Measurements from ENCODE around the gene CENPU.
"Not testable (repeated sequence)": the region's sequence is repeated elsewhere in the genome, so short reads cannot be mapped to it uniquely, and the experiment has no call there.

CENPU gene

DNA sequence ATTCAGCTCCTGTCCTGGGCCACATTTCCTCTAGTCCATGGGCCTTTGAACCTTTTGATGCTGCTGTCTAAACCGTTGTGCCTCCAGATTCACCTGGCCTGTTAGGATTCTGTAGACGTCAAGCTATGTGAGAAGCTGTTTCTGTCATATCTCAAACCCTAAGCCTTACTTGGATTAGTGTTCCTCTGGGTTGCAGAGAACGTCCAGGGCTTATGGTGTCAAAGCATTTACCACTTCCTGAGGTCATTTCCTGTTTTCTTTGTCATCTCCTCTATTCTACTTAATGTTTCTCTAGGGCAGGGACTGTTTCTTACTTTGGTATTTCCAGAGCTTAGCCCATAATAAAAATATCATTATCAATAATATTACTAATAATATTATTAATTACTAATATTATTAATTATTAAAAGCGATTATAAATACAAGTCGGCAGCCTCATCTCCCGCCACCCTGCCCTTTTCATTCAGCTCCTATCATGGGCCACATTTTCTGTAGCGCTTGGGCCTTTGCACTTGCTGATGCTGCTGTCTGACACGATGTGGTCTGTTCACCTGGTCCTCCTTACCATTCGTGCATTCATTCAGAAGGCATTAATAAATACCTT, 65.3 kb downstream of the CENPU start:
- no peak for DNase-seq (ENCODE audit: low read depth in 2 of 3, low spot score in 1 of 3)

GRCh38 chr4:184668096-184668495, 65.8 kb downstream of the CENPU start:
- DNase-seq (ENCODE audit: low read depth in 2 of 3, low spot score in 1 of 3), result no peak

GRCh38 chr4:184666670-184667069, 67.2 kb downstream of the CENPU start:
- no peak for DNase-seq (ENCODE audit: low read depth in 2 of 3, low spot score in 1 of 3)

GRCh38 chr4:184664445-184665210, 69.3 kb downstream of the CENPU start:
- DNase-seq (ENCODE audit: low read depth in 2 of 3, low spot score in 1 of 3), result no peak

DNA sequence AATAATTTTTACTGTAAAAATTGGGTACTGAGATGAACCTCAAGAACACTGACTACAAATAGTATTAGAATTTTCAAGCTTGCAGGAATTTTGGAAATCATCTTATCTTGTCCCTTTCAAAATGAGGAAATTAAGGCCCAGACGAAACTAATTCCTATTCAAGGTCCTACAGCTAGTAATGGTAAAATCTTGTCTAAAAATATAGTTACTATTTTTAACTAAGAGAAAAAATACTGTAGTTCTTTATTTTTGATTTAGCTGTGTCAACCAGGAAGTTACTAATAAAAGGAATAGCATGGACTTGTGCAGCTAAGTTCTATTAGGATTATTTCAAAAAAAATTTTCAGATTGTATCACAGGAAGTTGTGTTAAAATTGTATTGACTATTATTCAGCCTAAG, 71.7 kb downstream of the CENPU start:
- no peak for DNase-seq (ENCODE audit: low read depth in 2 of 3, low spot score in 1 of 3)

DNA sequence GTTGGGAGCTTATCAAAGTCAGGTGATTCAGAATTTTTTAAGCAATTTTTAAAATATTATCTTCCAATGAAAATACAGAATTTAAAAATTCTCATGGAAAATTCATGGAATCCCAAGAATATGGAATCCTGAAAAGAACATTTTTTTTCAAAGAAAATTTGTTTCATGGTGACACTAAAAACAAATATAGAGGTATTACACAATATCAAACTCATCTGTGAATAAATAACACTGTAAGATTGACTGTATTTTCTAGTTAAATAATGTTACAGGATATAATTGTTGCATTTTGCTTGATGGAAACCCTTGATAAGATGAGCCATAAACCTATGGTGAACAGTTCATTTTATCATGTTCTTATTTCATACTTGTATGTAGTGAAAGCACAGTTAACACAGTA, 72.9 kb downstream of the CENPU start:
- DNase-seq (ENCODE audit: low read depth in 2 of 3, low spot score in 1 of 3), result no peak

DNA sequence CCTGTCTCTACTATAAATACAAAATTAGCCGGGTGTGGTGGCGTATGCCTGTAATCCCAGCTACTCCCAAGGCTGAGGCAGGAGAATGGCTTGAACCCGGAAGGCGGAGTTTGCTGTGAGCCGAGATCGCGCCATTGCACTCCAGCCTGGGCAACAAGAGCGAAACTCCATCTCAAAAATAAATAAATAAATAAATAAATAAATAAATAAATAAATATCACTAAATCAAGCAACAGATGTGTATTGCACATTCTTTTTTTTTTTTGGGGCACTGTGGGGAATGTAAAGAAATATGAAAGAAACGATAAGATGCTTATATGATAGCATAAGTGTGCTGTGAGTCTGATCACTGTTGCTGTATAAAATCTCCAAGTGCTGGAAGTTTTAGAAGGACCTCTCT, 76.1 kb downstream of the CENPU start:
- DNase-seq (ENCODE audit: low read depth in 2 of 3, low spot score in 1 of 3), result not testable (repeated sequence)

DNA sequence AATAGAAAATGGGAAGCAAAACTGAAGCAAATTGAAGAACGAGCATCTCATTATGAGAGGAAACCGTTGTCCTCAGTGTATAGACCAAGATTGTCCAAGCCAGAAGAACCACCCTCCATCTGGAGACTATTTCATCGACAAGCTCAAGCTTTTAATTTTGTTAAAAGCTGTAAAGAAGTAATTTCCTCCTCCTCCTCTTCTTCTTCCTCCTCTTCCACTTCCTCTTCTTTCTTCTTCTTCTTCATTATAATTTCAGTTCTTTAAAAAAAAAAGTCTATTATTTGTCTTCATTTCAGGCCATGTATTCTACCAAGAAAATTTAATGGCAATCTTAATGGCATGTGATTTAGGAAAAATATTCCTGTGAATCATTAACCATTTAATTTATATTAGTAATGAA, 76.8 kb downstream of the CENPU start:
- DNase-seq (ENCODE audit: low read depth in 2 of 3, low spot score in 1 of 3), result no peak

- DNase-seq (ENCODE audit: low read depth in 2 of 3, low spot score in 1 of 3), result no peak
These were observed 77.7 kb downstream of the CENPU start for GRCh38 chr4:184655889-184656869.

- no peak for DNase-seq (ENCODE audit: low read depth in 2 of 3, low spot score in 1 of 3)
These were observed 80.2 kb downstream of the CENPU start for GRCh38 chr4:184653650-184654049.

DNA sequence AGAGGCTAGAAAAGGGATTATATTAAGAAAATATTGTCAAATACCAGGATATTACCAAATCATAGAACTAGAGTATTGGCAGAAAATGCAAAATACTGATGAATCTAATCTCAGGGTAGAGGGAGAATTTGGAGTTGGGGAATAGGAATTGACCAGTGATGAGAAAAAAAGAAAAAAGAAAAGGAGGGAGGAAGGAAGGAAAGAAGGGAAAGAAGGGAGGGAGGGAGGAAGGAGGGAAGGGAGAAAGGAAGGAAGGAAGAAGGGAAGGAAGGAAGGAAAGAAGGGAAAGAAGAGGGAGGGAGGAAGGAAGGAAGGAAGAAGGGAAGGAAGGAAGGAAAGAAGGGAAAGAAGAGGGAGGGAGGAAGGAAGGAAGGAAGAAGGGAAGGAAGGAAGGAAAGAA, 81.2 kb downstream of the CENPU start:
- DNase-seq (ENCODE audit: low read depth in 2 of 3, low spot score in 1 of 3), result not testable (repeated sequence)

DNA sequence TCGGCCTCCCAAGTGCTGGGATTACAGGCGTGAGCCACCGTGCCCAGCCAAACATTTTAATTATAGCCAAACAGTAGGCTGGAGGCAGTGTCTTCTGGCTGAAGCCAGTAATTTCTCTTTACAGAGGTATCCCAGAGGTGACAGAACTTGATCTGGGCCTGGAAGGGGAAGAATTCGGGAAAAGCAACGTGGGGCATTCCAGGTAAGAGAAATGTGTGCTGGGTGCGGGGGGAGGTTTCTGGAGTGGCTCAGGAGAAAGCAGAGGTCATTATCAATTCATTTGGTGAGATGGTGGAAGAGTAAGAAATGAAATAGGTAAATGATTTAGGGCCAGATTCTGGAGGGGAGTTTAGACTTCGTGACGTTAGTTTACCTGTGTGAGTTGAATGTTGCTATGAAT, 82.0 kb downstream of the CENPU start:
- no peak for DNase-seq (ENCODE audit: low read depth in 2 of 3, low spot score in 1 of 3)

DNA sequence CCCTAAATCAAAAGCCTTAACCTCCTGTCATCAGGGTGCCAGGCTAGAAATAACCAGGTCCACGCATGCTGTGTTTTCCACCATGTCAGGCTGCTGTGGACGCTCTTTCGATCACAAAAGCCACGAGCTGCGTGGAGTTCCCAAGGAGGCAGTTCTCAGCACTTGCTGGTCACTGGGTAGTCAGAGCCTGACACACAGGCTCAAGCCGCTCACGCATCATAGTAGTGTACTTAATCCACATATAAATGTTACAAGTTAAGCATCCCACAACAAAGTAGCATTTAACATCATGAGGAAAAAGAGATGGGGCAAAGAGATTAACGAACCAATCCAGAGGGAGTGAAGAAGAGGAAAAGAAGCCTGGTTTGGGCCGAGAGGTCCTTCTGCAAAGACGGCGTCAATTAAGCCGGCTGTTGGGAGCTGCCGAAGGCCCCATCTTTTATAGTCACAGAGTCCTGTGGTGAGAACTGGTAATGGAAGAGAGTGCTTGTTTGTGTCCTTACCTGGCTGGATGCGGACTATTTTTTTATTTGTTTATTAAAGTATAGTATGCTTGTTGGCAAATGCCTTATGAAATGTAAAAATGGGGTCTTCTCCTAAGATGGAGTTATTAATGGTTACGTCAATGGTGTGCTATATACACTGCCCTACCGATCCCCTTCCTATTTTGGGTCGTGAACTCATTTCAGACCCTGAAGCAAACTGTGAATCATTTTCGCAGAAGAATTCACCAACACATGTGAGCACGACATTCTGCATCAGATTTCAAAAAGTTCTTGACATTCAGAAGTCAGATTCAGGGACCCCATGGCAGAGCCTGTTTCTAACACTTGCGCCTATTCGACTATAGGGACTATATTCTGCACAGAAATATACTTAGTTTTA, 83.7 kb downstream of the CENPU start:
- DNase-seq (ENCODE audit: low read depth in 2 of 3, low spot score in 1 of 3), result peak in 1 of 3 donors; percentile 16

DNA sequence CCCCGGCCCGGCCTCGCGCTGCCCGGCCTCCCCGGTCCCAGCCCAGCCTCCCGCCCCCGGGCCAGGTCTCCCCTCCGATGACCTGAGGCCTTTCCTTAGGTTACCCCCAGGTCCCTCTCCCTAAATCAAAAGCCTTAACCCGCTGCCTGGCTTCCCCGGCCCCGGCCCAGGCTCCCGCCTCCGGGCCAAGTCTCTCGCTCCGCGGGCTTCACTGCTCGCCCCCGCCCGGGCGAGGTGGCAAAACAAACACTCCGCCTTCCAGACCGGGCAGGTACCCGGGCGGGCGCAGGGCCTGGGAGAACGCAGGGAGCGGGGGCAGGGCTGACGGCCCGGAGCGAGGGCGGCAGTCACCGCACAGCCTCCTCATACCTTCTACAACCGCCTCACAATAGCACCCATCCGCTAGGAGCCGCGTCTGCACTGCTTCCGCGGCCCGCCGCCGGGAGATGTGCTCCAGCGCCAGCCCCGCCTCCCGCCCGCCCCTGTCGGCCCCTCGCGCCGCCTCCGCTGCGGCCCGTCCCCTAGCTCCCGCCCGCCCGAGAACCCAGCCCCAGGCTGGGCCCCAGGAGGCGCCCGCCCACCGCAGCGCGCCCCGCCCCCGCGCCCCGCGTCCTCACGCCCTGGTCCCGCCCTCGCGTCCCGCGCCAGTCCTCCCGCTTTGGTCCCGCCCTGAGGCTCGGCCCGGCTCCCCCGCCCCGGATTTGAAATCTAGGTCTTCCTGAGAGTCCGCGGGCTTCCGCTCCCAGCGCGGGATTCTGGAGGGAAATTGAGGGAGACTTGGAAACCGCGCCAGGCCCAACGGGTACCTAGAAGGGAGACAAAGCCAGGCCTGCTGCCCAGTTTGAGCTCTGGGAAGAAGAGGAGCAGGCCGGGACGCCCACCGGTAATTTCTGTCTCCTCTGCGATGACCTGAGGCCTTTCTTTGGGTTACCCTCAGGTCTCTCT, 84.6 kb downstream of the CENPU start, which contains the start of the genes CASP3 and PRIMPOL:
Gene CASP3 (minus strand): TSS at position 422 of the 945 bp plus-strand sequence. CDS start 10,994 bp downstream, outside the sequence.
Gene PRIMPOL (plus strand): TSS at position 713 of the 945 bp plus-strand sequence. CDS start 7,403 bp downstream, outside the sequence.
- peak; percentile 93 to 97 (median 96) for DNase-seq (ENCODE audit: low read depth in 2 of 3, low spot score in 1 of 3)

- peak in 1 of 3 donors; percentile 37 for DNase-seq (ENCODE audit: low read depth in 2 of 3, low spot score in 1 of 3)
These were observed 85.4 kb downstream of the CENPU start for GRCh38 chr4:184648313-184649025.

DNA sequence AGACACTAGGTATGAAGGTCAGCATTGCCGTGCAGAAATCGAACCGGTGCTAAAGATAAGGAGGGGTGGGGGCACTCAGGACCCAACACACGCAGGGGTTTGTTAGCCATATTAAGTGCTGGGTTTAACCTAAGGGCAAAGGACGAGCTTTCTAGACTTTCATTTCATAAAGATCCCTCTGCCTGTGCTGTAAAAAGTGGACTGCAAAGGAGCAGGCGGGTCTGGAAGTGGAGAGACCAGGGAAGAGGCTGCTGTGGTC, 85.9 kb downstream of the CENPU start:
- DNase-seq (ENCODE audit: low read depth in 2 of 3, low spot score in 1 of 3), result no peak

- DNase-seq (ENCODE audit: low read depth in 2 of 3, low spot score in 1 of 3), result no peak
These were observed 86.4 kb downstream of the CENPU start for GRCh38 chr4:184647266-184648053.

Data from stimulated activated CD4-positive, alpha-beta T cell treated with anti-CD3 and anti-CD28 coated beads, Interleukin-12 subunit alpha, Interleukin-12 subunit beta, amount 100 ng/mL, for 48 hours (primary cell).